Measurements from ENCODE around the gene POU2F2.

DNA sequence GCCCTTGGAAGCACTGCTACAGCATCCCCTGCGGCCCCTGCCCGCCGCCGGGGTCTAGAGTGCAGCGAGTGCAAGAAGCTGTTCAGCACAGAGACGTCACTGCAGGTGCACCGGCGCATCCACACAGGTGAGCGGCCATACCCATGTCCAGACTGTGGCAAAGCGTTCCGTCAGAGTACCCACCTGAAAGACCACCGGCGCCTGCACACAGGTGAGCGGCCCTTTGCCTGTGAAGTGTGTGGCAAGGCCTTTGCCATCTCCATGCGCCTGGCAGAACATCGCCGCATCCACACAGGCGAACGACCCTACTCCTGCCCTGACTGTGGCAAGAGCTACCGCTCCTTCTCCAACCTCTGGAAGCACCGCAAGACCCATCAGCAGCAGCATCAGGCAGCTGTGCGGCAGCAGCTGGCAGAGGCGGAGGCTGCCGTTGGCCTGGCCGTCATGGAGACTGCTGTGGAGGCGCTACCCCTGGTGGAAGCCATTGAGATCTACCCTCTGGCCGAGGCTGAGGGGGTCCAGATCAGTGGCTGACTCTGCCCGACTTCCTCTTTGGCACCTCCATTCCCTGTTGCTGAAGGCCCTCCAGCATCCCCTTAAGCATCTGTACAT lies 51.4 kb downstream of the POU2F2 start:
- TF ChIP-seq NR3C1 (CRISPR knock-in tag; conservative IDR thresholded peaks at IDR 0.05; ENCODE audit: low read depth) (no peak), CBFB (CRISPR knock-in tag; IDR thresholded peaks at IDR 0.05; ENCODE audit: low read depth) (no peak)
- TF ChIP-seq, protein P1, sequence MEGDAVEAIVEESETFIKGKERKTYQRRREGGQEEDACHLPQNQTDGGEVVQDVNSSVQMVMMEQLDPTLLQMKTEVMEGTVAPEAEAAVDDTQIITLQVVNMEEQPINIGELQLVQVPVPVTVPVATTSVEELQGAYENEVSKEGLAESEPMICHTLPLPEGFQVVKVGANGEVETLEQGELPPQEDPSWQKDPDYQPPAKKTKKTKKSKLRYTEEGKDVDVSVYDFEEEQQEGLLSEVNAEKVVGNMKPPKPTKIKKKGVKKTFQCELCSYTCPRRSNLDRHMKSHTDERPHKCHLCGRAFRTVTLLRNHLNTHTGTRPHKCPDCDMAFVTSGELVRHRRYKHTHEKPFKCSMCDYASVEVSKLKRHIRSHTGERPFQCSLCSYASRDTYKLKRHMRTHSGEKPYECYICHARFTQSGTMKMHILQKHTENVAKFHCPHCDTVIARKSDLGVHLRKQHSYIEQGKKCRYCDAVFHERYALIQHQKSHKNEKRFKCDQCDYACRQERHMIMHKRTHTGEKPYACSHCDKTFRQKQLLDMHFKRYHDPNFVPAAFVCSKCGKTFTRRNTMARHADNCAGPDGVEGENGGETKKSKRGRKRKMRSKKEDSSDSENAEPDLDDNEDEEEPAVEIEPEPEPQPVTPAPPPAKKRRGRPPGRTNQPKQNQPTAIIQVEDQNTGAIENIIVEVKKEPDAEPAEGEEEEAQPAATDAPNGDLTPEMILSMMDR (IDR thresholded peaks at IDR 0.05), result no peak

Data from WTC11 (cell line).